ENCODE measurements around the gene DHX34. TPM values are rescaled to one million over a fixed set of nuclear protein-coding genes. Genes with fewer than 3 reads are reported as not detected.

DHX34 gene
- total RNA-seq, 1 experiment from 2014 or later = 38.2 TPM

DNA sequence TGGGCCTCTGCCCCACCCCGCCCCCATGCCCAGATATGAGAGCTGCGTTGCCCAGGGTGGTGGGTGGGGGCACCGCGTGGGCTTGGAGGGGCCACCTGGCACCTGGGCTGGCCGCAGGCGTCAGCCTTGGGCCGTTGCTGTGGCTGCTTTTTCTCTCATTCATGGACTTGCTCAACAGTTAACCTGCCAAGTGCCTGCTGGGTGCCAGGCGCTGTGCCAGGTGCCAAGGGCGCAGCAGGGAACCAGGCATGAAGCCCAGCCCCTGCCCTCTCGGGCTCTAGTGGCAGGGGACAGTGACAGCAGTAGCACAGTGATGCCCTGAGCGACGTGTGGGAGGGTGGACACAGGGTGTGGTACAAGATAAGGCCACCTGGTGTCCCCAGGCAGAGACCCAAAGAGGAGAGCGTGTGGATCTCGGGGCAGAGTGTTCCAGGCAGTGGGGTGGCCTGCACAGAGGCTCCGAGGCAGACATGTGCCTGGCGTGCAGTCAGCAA, 28.1 kb downstream of the DHX34 start:
- no peak for TF ChIP-seq CTCF (conservative IDR thresholded peaks at IDR 0.05)
- Mint-ChIP-seq H3K4me3 (no peak overlapping the region), H3K4me1 (no peaks in the 10 kb centered on the region), H3K36me3 (ENCODE audit: insufficient read depth in 1 of 3, low read depth in 3 of 3) (peaks cover 29 to 82% (median 59%) of the 10 kb centered on the region in 3 experiments; a peak in 6 of 7 replicates), H3K9me3 (no peaks in the 10 kb centered on the region), H3K27ac (no peak overlapping the region), H3K27me3 (ENCODE audit: low read depth) (no peaks in the 10 kb centered on the region)
- Histone ChIP-seq H3K9me3 (ENCODE audit: control insufficient read depth, low read depth, low read length) (no peaks in the 10 kb centered on the region), H4K5ac (ENCODE audit: insufficient read length, low read depth, low read length) (no peak overlapping the region), H4K8ac (replicated peaks; ENCODE audit: insufficient read length, low read depth, low read length) (no peak overlapping the region), H3K27ac (ENCODE audit: insufficient read length, low read depth, low read length) (no peak overlapping the region), H3K79me2 (ENCODE audit: insufficient read depth, low read length) (no peaks in the 10 kb centered on the region), H3K23me2 (ENCODE audit: insufficient read length, low read depth, low read length, poor library complexity, severe bottlenecking) (no peaks in the 10 kb centered on the region), H3K4ac (ENCODE audit: low read depth, low read length) (no peak overlapping the region), H2BK12ac (ENCODE audit: insufficient read length, low read depth, low read length) (no peak overlapping the region), H3K27me3 (ENCODE audit: insufficient read depth, low read length) (no peaks in the 10 kb centered on the region), H2BK15ac (ENCODE audit: low read depth, low read length) (no peak overlapping the region), H3K4me2 (ENCODE audit: insufficient read depth, insufficient read length, low read length) (no peak overlapping the region), H3T11ph (ENCODE audit: low read length) (no peak overlapping the region), H3K56ac (ENCODE audit: insufficient read length, low read depth, low read length) (no peak overlapping the region), H3K4me1 (ENCODE audit: insufficient read depth, low read length) (no peaks in the 10 kb centered on the region), H2BK120ac (ENCODE audit: low read depth, low read length, poor library complexity, severe bottlenecking) (no peak overlapping the region), H2AK5ac (ENCODE audit: insufficient read length, low read length) (no peak overlapping the region), H2BK5ac (ENCODE audit: insufficient read length, low read length) (no peak overlapping the region), H3K18ac (ENCODE audit: insufficient read length, low read depth, low read length) (no peak overlapping the region), H2BK20ac (ENCODE audit: low read depth, low read length, poor library complexity, severe bottlenecking) (no peak overlapping the region), H2AFZ (ENCODE audit: low read length) (no peak overlapping the region), H4K91ac (ENCODE audit: insufficient read length, low read depth, low read length) (no peak overlapping the region), H3K9ac (ENCODE audit: extremely low read depth, insufficient read length, low read length) (no peak overlapping the region), H3K23ac (ENCODE audit: insufficient read length, low read depth, low read length) (no peak overlapping the region), H4K20me1 (ENCODE audit: control insufficient read depth, insufficient read depth, insufficient read length) (no peaks in the 10 kb centered on the region), H3K14ac (ENCODE audit: insufficient read depth, low read length) (no peak overlapping the region), H3K79me1 (ENCODE audit: insufficient read depth, low read depth, low read length, poor library complexity, severe bottlenecking) (no peaks in the 10 kb centered on the region)
- DNase-seq = no peak
- no CpG with 5 or more reads among the region's 16 CpGs for WGBS (ENCODE audit: extremely low coverage, insufficient read length, low lambda C conversion rate)
